ENCODE measurements around the gene EFNB2.

DNA sequence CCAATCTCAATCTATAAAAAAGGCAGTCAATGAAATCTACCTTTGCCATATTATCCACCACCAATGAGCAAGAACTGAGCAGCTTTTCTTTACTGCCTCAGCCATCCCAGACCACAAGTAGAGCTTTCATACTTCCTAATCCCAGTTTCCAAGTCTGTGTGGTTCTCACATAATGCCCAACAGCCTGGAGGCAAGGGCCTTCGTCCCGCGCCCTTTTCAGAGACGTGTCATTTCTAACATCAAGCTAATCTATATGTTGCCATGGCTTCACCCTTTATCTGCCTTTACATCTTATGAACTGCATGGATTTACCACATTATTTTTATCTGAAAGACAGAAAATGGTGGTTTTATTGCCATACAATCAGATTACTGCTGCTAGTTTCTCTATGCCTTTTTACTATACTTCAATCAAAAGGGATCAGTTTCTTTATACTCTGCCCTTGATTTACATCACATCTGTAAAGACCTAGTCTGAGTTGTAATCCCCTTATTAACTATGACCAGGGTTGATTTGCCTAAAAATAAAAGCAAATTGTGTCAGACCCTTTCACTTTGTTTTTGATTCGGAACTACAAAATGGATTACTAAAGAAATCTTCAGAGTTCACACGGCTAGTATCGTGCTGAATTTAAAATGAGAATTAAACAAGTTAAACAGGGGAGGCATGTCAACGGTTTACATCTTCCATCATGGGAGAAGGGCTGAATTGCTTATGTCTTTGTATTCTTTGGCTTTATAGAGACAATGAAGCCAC is 5.9 kb downstream of the EFNB2 start:
- no peak for TF ChIP-seq POLR2A (IDR thresholded peaks at IDR 0.05)
- no peak for TF ChIP-seq CTCF (IDR thresholded peaks at IDR 0.05)
